HG03135 (cell line): ENCODE measurements around the gene MYLK4.
A peak's percentile ranks its signal among the peaks of the same experiment; 100 is the strongest.

Experiments
- ATAC-seq: cut with Tn5 transposase; IDR thresholded peaks from one replicate; pipeline ENCODE4 v1.9.1; 2021; ENCODE audit warnings: mild to moderate bottlenecking, moderate library complexity; ENCODE audit not compliant: unreplicated experiment

MYLK4 gene

DNA sequence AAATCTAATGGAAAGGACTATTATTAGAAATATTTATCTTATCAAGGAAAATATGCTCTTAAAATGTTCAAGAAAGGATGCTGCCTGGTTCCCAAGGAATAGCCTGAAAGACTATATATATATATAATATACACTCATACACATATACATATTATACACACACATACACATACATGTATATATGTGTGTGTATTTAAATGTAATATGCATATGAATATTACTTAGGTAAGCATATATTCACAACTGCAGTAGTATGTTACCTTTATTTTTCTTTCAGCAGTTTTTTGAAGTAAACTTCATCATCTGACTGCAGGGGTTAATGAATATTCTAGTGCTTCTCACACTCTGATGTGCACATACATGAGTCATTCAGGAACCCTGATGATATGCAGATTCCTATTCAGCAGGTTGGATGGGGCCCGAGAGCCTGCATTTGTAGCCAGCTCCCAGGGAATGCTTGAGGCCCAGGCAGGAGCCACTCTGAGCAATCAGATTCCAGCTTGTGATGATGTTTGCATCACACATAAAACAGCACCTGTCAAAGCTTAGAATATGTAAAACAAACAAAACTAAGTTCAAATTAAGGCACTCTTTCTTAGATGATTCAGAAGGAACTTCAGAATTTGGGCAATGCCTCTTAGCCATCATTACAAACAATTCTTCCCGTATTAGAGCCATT lies 16.1 kb downstream of the MYLK4 start:
- no peak for ATAC-seq

- no peak for ATAC-seq
Measured at GRCh38 chr6:2733736-2734480, 16.8 kb downstream of the MYLK4 start.

- peak; percentile 93 for ATAC-seq
Measured at GRCh38 chr6:2733324-2733723, 17.4 kb downstream of the MYLK4 start.

DNA sequence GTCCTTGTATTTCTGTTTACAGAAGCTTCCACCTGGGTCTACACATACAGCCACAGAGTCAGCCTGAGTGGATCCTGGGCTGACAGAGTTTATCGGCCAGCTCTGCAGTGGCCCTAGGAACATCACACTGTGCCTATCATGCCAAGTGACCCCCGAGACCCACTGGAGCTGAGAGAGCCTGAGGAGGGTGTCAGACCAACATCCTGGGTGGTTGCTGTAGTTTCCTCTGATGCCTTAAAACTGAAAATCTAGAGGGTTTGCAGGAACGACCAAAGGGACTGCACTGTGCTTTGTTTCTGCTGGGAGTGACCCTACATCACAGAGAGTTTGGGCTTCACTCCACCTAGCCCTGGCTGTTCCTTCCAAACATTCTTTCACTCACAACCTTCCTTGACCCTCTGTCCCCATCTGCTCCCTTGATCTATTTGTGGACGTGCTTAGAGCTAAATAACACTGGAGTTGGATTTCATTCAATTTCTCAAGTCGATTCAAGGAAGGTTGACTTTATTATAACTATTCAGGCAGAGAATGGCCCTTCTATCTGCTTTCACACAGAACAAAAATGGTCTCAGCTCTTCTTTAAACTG lies 18.1 kb downstream of the MYLK4 start:
- ATAC-seq = no peak

GRCh38 chr6:2731281-2731909 lies 19.3 kb downstream of the MYLK4 start:
- ATAC-seq = no peak

GRCh38 chr6:2730353-2731107 lies 20.2 kb downstream of the MYLK4 start:
- ATAC-seq = no peak

DNA sequence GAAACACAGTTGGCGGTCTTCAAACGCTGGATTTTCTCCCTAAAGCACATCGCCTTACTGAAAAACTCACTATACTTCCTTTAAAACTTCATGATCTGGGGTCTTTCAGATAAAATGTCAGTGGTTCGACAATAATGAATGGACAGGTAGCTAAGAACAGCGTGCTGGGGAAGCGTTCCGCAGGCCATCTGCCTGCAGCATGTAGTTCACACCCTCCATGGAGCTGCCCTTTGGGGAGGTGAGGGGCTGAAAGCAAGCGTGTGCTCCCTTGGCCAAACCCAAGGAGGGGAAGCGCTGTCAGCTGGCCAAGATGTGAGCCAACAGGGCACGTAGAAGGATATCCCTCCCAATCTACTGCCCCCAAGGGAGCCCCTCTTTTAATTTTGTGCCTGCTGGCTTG lies 20.8 kb downstream of the MYLK4 start:
- ATAC-seq = no peak

GRCh38 chr6:2725999-2726567 lies 24.6 kb downstream of the MYLK4 start:
- ATAC-seq = peak; percentile 80

DNA sequence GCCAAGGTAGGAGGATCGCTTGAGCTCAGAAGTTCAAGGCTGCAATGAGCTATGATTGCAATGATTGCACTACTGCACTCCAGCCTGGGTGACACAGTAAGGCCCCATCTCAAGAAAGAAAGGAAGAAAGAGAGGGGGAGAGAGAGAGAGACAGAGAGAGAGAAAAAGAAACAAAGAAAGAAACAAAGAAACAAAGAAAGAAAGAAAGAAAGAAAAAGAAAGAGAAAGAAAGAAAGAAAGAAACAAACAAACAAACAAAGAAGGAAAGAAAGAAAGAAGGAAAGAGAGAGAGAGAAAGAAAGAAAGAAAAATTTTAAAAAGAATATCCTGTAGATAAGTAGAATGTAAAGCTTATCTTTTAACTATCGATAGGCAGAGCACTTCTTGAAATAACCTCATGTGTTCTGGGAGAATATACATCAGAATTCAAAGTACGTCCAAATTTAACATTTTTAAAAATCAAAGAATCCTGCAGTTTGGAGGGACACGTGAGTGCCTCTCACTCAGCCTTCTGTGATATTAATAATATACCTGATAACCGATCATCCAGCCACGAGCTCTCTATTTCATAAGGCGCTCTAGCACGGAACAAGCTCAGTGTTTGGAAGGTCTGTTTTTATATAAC lies 25.2 kb downstream of the MYLK4 start:
- ATAC-seq = no peak

GRCh38 chr6:2721219-2721618 lies 29.5 kb downstream of the MYLK4 start:
- ATAC-seq = no peak

GRCh38 chr6:2719093-2719455 lies 31.6 kb downstream of the MYLK4 start:
- ATAC-seq = no peak

DNA sequence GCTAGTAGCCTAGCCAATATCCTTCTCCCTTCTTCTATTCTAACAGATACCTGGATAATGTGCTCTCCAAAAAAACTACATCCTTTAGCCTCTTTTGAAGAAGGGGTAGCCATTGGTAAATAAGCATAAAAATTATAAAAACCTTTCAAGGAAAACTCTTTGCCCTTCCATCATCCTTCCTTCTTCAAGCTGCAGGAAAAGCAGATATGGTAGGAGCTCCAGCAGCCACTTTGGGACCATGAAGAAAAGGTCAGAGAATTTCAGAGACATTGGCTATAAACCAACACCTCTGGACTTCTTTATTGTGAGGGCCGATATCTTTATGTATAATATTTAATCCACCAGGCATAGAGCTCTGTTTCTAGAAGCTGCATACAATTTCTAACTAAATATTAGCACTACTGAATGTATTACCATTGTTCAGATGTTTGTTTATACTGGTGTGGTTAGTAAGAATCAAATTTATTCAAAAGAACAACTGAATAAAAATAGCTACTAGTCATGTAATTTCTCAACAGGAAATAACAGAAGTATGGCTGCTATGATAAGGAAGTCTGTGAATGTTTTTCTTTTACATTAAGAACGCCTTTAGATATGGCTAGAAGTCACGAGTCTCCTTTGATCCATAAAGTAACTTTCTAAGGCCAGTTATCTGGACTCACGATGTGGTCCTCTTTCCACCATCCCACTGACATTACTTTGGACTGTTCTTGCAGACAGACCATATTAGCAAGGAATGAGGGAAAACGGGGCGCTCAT lies 32.2 kb downstream of the MYLK4 start:
- no peak for ATAC-seq

DNA sequence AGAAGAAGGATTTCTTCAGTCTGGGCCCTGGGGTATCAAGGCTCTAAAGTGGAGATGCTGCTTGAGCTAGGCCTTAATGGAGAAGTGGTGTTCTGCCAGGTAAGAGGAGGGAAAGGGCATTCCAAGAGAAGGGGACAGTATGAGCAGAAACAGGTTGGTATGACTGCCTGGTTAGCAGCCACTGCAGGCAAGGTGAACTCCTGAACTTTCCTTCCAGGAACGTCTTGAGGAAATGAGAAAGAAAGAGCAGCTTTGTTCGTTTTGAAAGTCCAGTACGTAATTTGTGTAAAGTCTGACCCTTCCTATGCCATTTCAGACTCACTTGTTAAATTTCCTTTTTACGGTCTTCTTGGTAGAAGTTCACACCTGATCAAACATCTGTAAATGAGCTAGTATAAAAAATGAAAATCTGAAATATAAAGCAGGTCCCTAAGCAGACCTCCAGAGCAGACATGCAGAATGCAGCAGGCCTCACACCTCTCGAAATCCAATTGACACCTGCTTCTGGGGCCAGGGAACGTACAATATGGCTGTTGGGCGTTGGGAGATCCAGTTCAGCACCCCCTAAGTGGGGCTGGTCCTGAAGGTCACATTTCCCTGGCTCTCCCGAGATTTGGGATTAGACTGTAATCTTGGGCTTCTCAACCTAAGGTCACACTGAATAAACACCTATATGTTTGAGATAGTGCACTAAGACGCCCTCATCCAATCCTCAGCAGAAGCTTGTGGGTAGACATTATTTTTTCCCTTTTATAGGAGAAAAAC lies 33.6 kb downstream of the MYLK4 start:
- no peak for ATAC-seq

GRCh38 chr6:2715737-2716136 lies 35.0 kb downstream of the MYLK4 start:
- no peak for ATAC-seq

- no peak for ATAC-seq
Measured at GRCh38 chr6:2714111-2714895, 36.4 kb downstream of the MYLK4 start.

DNA sequence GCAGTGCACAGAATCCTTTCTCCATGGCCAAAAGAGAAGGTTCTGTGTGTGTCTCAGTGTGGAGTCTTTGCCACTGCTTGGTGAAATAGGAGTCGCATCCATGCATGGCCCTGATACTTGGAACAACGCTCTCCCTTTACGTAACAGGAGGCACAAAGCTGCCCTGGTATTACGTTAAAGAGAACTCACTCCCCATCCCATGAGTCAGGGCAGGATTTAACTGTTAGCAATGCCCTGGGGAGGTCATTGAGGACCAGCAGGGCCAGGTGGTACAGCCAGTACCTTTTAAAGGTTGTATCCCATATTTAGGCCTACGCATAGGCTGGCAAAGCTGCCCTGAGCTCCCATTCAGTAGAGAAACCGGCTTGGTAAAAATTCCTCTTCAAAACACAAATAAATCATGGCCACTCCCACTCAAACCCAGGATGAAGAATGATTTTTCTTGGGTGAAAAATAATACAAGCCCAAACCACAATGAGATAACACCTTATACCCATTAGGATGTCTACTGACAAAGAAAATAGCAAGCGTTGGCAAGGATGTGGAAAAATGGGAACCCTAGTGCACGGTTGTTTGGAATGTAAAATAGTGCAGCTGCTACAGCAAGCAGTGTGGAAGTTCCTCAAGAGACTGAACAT lies 37.1 kb downstream of the MYLK4 start:
- ATAC-seq = no peak

DNA sequence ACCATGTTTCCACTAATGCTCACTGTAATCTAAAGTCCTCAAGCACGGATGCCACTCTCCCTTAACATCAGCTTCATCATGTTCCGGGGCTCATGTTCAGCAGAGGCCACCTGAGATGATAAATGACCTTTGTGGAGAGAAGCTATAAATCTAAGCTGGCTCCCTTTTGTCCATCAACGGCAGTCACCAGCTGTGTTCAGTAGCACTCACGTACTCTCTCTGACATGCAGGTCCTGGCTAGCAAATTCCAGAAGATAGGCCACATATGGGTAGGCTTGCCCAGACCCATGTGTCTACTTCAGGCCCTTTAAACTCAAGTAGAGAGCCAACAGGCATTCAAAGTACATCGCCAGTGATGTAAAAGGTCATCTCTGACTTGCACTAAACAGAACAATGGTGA lies 38.6 kb downstream of the MYLK4 start:
- no peak for ATAC-seq

GRCh38 chr6:2710412-2710811 lies 40.3 kb downstream of the MYLK4 start:
- no peak for ATAC-seq
